Measurements from ENCODE around the gene PIP5KL1. TPM values are rescaled to one million over a fixed set of nuclear protein-coding genes. Genes with fewer than 3 reads are reported as not detected.

PIP5KL1 gene
- total and polyA plus RNA-seq, 2 donors from 2014 or later: 3.0 to 4.3 TPM

- H3K9ac ChIP-seq (ENCODE audit: low read length in 3 of 3): peak overlapping the region in 2 of 3 donors; percentile 2 to 98
- H3K4me3 ChIP-seq (ENCODE audit: low read length in 3 of 3): peak overlapping the region; percentile 91 to 99 (median 93)
- DNase-seq: peak in 4 of 5 donors; percentile 52 to 88 (median 66)
- intact Hi-C loops (cut with DNase I): no loop called here
- H3K9me3 ChIP-seq (ENCODE audit: control insufficient read depth in 2 of 3, insufficient read depth in 1 of 3, low read length in 3 of 3): no peaks in the 10 kb centered on the region
- H3K27me3 ChIP-seq (ENCODE audit: control insufficient read depth, insufficient read depth, low read length): no peaks in the 10 kb centered on the region
- no peak for TF ChIP-seq CTCF (IDR thresholded peaks at IDR 0.05; ENCODE audit: borderline replicate concordance, extremely low read depth, insufficient read depth)
- FAIRE-seq: no peak
- peak overlapping the region; percentile 58 to 80 for H3K27ac ChIP-seq (ENCODE audit: low read depth in 2 of 2, low read length in 2 of 2)
- peaks cover 0 to 43% (median 15%) of the 10 kb centered on the region in 3 donors for H3K4me1 ChIP-seq (ENCODE audit: control insufficient read depth in 2 of 3, insufficient read depth in 2 of 3, low read depth in 1 of 3, low read length in 3 of 3)
- H3K36me3 ChIP-seq (ENCODE audit: control insufficient read depth in 2 of 3, insufficient read depth in 3 of 3, low read length in 3 of 3): peaks cover 0 to 9% (median 5%) of the 10 kb centered on the region in 3 donors
Observed at GRCh38 chr9:127938298-127938690, 7.7 kb upstream of the PIP5KL1 start.

- H3K27ac ChIP-seq (ENCODE audit: low read depth in 2 of 2, low read length in 2 of 2): peak within 1 kb of the TSS; percentile 58 to 80
- intact Hi-C loops (cut with DNase I): no loop called here
Observed at GRCh38 chr9:127937388-127938297, 7.1 kb upstream of the PIP5KL1 start, which contains the start of gene DPM2. TSS of gene DPM2 (minus strand) at chr9:127937854. CDS start at chr9:127937820, 34 bp downstream.

GRCh38 chr9:127937056-127937387, 6.4 kb upstream of the PIP5KL1 start:
- intact Hi-C loops (cut with DNase I): no loop called here
- H3K27me3 ChIP-seq (ENCODE audit: control insufficient read depth, insufficient read depth, low read length): no peaks in the 10 kb centered on the region
- peak overlapping the region; percentile 84 to 98 (median 84) for H3K9ac ChIP-seq (ENCODE audit: low read length in 3 of 3)
- DNase-seq (no peak), FAIRE-seq (no peak)
- peak overlapping the region; percentile 91 to 99 (median 93) for H3K4me3 ChIP-seq (ENCODE audit: low read length in 3 of 3)
- no peaks in the 10 kb centered on the region for H3K9me3 ChIP-seq (ENCODE audit: control insufficient read depth in 2 of 3, insufficient read depth in 1 of 3, low read length in 3 of 3)
- H3K4me1 ChIP-seq (ENCODE audit: control insufficient read depth in 2 of 3, insufficient read depth in 2 of 3, low read depth in 1 of 3, low read length in 3 of 3): peaks cover 0 to 31% (median 13%) of the 10 kb centered on the region in 3 donors
- TF ChIP-seq CTCF (IDR thresholded peaks at IDR 0.05; ENCODE audit: borderline replicate concordance, extremely low read depth, insufficient read depth): no peak
- no peaks in the 10 kb centered on the region for H3K36me3 ChIP-seq (ENCODE audit: control insufficient read depth in 2 of 3, insufficient read depth in 3 of 3, low read length in 3 of 3)
- H3K27ac ChIP-seq (ENCODE audit: low read depth in 2 of 2, low read length in 2 of 2): no peak overlapping the region

More at GRCh38 chr9:127937388-127938297, 7.1 kb upstream of the PIP5KL1 start, which contains the start of gene DPM2:
- DNase-seq: peak; percentile 86 to 96 (median 94)
- peak within 1 kb of the TSS; percentile 84 to 98 (median 84) for H3K9ac ChIP-seq (ENCODE audit: low read length in 3 of 3)
- no peak for TF ChIP-seq CTCF (IDR thresholded peaks at IDR 0.05; ENCODE audit: borderline replicate concordance, extremely low read depth, insufficient read depth)
- H3K9me3 ChIP-seq (ENCODE audit: control insufficient read depth in 2 of 3, insufficient read depth in 1 of 3, low read length in 3 of 3): no peaks in the 10 kb centered on the region
- no peaks in the 10 kb centered on the region for H3K27me3 ChIP-seq (ENCODE audit: control insufficient read depth, insufficient read depth, low read length)
- peaks cover 0 to 37% (median 13%) of the 10 kb centered on the region in 3 donors for H3K4me1 ChIP-seq (ENCODE audit: control insufficient read depth in 2 of 3, insufficient read depth in 2 of 3, low read depth in 1 of 3, low read length in 3 of 3)
- peaks cover 0 to 4% (median 0%) of the 10 kb centered on the region in 3 donors for H3K36me3 ChIP-seq (ENCODE audit: control insufficient read depth in 2 of 3, insufficient read depth in 3 of 3, low read length in 3 of 3)
- FAIRE-seq: no peak
- H3K4me3 ChIP-seq (ENCODE audit: low read length in 3 of 3): peak within 1 kb of the TSS; percentile 91 to 99 (median 93)

Data from kidney (tissue), 14 donors.